SK-N-MC (cell line): ENCODE measurements around the gene SLC5A11.

ENCODE experiments used
- EZH2 ChIP-seq: fragments of 200-600 bp; sonication (generic); IDR thresholded peaks from one replicate; pipeline ENCODE4 v1.6.1; 2017; ENCODE audit warnings: antibody characterized with exemption
- FOXP2 ChIP-seq: optimal IDR thresholded peaks from 2 replicates; pipeline ENCODE3; 2011; ENCODE audit warnings: mild to moderate bottlenecking, moderate library complexity; ENCODE audit not compliant: insufficient read depth; ENCODE audit errors: extremely low read length, control extremely low read depth
- POLR2AphosphoS5 ChIP-seq: IDR thresholded peaks from 2 replicates; pipeline ENCODE4 v1.6.1; 2012; ENCODE audit warnings: mild to moderate bottlenecking, low read depth, low read length, borderline replicate concordance

GRCh38 chr16:24919536-24919935, 73.8 kb downstream of the SLC5A11 start:
- no peak for TF ChIP-seq EZH2
- no peak for TF ChIP-seq POLR2AphosphoS5
- TF ChIP-seq FOXP2, result no peak
